ENCODE data around the gene SLC11A2. TPM values are rescaled to one million over a fixed set of nuclear protein-coding genes. Genes with fewer than 3 reads are reported as not detected.
A peak's percentile ranks its signal among the peaks of the same experiment; 100 is the strongest.
"Not testable (repeated sequence)": the region's sequence is repeated elsewhere in the genome, so short reads cannot be mapped to it uniquely, and the experiment has no call there.

SLC11A2 gene
- total RNA-seq, 3 donors from 2014 or later: 52.2 to 103 (median 91.0) TPM

DNA sequence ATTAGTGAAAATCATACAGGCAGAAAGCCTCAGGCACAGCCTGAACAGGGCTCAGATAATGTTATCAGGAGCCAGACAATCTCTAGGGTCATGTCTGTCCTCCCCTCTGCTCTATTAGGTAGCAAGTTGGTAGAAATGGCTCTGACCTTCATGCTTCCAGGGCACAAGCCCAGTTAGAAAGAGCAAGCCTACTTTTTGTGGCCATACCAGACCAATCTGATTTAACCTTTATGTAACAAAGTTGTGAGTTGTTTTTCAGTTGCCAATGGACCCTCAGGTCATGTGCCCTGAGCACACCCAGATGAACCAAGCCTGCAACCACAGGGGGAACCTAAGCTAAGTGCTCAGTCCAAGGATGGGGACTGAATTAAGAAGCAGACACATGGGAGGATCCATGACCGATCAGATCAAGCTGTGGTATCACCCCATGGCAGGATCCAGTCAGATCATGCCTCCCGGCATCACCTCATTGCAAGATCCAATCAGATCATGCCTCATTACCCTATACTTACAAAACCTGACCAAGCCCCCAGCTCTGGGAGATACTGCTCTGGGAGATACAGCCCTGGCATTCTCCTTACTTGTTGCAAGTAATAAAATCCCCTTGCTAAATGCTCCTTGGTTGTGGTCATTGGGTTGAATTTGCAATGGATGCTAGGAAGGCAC is 92.6 kb downstream of the SLC11A2 start:
- peak overlapping the region in 1 of 3 donors; percentile 34 for H3K4me3 ChIP-seq
- peak overlapping the region; percentile 74 to 87 for H3K27ac ChIP-seq
- intact Hi-C loops (cut with DNase I; ENCODE audit: low total_unique reads): no loop called here
- TF ChIP-seq POLR2A (IDR thresholded peaks at IDR 0.05) (no peak), POLR2AphosphoS5 (IDR thresholded peaks at IDR 0.05) (no peak)
- TF ChIP-seq, protein P1, sequence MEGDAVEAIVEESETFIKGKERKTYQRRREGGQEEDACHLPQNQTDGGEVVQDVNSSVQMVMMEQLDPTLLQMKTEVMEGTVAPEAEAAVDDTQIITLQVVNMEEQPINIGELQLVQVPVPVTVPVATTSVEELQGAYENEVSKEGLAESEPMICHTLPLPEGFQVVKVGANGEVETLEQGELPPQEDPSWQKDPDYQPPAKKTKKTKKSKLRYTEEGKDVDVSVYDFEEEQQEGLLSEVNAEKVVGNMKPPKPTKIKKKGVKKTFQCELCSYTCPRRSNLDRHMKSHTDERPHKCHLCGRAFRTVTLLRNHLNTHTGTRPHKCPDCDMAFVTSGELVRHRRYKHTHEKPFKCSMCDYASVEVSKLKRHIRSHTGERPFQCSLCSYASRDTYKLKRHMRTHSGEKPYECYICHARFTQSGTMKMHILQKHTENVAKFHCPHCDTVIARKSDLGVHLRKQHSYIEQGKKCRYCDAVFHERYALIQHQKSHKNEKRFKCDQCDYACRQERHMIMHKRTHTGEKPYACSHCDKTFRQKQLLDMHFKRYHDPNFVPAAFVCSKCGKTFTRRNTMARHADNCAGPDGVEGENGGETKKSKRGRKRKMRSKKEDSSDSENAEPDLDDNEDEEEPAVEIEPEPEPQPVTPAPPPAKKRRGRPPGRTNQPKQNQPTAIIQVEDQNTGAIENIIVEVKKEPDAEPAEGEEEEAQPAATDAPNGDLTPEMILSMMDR (IDR thresholded peaks at IDR 0.05): no peak
- H3K36me3 ChIP-seq: no peaks in the 10 kb centered on the region
- DNase-seq (ENCODE audit: low spot score in 2 of 2): no peak
- peaks cover 9 to 15% of the 10 kb centered on the region in 2 donors for H3K4me1 ChIP-seq
- H3K27me3 ChIP-seq: no peaks in the 10 kb centered on the region
- peaks cover 9 to 14% of the 10 kb centered on the region in 2 donors for H3K9me3 ChIP-seq

DNA sequence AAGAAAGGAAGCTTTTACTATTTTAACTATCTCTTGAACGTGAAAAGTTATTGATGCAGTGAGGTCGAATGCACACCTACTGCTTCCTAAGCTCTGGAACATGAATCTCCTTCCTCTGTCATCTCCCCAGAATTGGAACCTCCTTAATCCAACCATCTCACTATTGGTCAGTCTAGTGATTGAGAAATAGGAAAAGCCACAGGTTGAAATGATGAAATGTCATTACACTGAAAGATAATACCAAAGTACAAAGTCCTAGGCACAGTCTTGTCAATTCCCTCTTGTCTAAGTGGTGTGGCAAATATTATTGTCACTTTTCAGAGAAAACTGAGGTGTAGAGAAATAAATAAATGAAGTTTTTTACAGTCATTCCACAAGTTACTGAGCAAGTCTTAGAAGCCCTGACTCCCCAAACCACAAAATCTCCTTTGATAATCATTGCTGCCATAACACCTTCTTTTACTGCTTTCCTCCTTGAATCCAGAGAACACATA is 93.3 kb downstream of the SLC11A2 start:
- H3K9me3 ChIP-seq: peaks cover 6 to 9% of the 10 kb centered on the region in 2 donors
- intact Hi-C loops (cut with DNase I; ENCODE audit: low total_unique reads): no loop called here
- TF ChIP-seq POLR2AphosphoS5 (IDR thresholded peaks at IDR 0.05) (no peak), POLR2A (IDR thresholded peaks at IDR 0.05) (no peak)
- TF ChIP-seq, protein P1 (IDR thresholded peaks at IDR 0.05): no peak
- DNase-seq (ENCODE audit: low spot score in 2 of 2): no peak
- H3K4me1 ChIP-seq: peaks cover 9 to 15% of the 10 kb centered on the region in 2 donors
- no peak overlapping the region for H3K4me3 ChIP-seq
- no peaks in the 10 kb centered on the region for H3K27me3 ChIP-seq
- no peaks in the 10 kb centered on the region for H3K36me3 ChIP-seq
- peak overlapping the region; percentile 74 to 87 for H3K27ac ChIP-seq

DNA sequence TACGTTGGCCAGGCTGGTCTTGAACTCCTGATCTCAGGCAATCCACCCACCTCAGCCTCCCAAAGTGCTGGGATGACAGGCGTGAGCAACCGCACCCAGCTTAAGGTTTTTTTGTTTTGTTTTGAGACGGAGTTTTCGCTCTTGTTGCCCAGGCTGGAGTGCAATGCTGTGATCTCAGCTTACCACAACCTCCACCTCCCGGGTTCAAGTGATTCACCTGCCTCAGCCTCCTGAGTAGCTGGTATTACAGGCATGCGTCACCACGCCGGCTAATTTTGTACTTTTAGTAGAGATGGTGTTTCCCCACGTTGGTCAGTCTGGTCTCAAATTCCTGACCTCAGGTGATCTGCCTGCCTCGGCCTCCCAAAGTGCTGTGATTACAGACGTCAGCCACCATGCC is 95.7 kb downstream of the SLC11A2 start:
- H3K4me3 ChIP-seq; H3K36me3 ChIP-seq; intact Hi-C loops (cut with DNase I; ENCODE audit: low total_unique reads); H3K27ac ChIP-seq; H3K27me3 ChIP-seq; H3K9me3 ChIP-seq; DNase-seq (ENCODE audit: low spot score in 2 of 2): not testable (repeated sequence)
- H3K4me1 ChIP-seq: peaks cover 8 to 15% of the 10 kb centered on the region in 2 donors

DNA sequence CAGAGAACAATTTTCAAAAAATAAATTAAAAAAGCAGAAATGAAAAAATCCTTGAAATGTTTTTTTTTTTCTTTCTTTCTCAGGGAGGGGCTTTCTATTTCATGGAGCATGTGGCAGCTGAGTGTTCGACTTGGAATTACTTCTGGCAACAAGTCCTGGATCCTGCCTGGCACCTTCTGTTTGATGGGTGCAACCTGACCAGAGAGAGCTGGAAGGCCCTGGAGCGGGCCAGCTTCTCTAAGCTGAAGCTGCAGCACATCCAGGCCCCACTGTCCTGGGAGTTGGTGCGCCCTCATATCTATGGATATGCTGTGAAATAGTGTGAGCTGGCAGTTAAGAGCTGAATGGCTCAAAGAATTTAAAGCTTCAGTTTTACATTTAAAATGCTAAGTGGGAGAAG is 96.4 kb downstream of the SLC11A2 start:
- Histone ChIP-seq H3K9me3 (no peaks in the 10 kb centered on the region), H3K36me3 (no peaks in the 10 kb centered on the region), H3K4me3 (peak overlapping the region in 1 of 3 donors; percentile 82), H3K4me1 (peaks cover 5 to 10% of the 10 kb centered on the region in 2 donors), H3K27ac (no peak overlapping the region), H3K27me3 (no peaks in the 10 kb centered on the region)
- TF ChIP-seq, protein P1 (IDR thresholded peaks at IDR 0.05): no peak
- TF ChIP-seq POLR2A (IDR thresholded peaks at IDR 0.05): no peak
- no peak for TF ChIP-seq POLR2AphosphoS5 (IDR thresholded peaks at IDR 0.05)
- intact Hi-C loops (cut with DNase I; ENCODE audit: low total_unique reads): no loop called here
- DNase-seq (ENCODE audit: low spot score in 2 of 2): no peak

Other genes with a start within 250 kb of the SLC11A2 start
- not detected for gene TMPRSS12, start 183.5 kb downstream of the SLC11A2 start, total RNA-seq
- gene HIGD1C, start 73.8 kb downstream of the SLC11A2 start, total RNA-seq: not detected
- 10 to 100 TPM; 63.6 to 92.0 (median 82.1) TPM for gene LETMD1, start 21.9 kb upstream of the SLC11A2 start, total RNA-seq
- gene CSRNP2, start 57.2 kb upstream of the SLC11A2 start, total RNA-seq: 10 to 100 TPM; 20.2 to 37.3 (median 35.7) TPM
- gene TFCP2, start 146.8 kb upstream of the SLC11A2 start, total RNA-seq: 10 to 100 TPM; 14.6 to 22.1 (median 16.4) TPM
- 10 to 100 TPM; 10.5 to 23.3 (median 15.2) TPM for gene POU6F1, start 191.7 kb upstream of the SLC11A2 start, total RNA-seq
- 100 to 1,000 TPM; 318 to 408 (median 330) TPM for gene DAZAP2, start 212.4 kb upstream of the SLC11A2 start, total RNA-seq
- 10 to 100 TPM in 2 of 3 donors, 1 to 10 TPM in 1; 5.8 to 16.1 (median 15.5) TPM for gene SMAGP, start 244.0 kb upstream of the SLC11A2 start, total RNA-seq

Measured in breast epithelium (tissue), 4 donors.